Body of pancreas (tissue), 4 donors: ENCODE measurements around the gene NRCAM.

Source experiments
- POLR2A ChIP-seq, 3 donors: fragments of 450-650 bp; IDR thresholded peaks; one replicate each; pipeline ENCODE4 v1.6.1; 2016; ENCODE audit warnings: antibody characterized with exemption in 3 of 3, mild to moderate bottlenecking in 2 of 3
- TF ChIP-seq, protein P1 (sequence below), 7 experiments: fragments of 450-650 bp in 4 of 7; fragments of 200-600 bp in 3 of 7; sonication (generic) in 3 of 7; IDR thresholded peaks; one replicate each; pipeline ENCODE4 v1.5.1; 2016 to 2019; ENCODE audit warnings: antibody characterized with exemption in 7 of 7

- TF ChIP-seq, protein P1, sequence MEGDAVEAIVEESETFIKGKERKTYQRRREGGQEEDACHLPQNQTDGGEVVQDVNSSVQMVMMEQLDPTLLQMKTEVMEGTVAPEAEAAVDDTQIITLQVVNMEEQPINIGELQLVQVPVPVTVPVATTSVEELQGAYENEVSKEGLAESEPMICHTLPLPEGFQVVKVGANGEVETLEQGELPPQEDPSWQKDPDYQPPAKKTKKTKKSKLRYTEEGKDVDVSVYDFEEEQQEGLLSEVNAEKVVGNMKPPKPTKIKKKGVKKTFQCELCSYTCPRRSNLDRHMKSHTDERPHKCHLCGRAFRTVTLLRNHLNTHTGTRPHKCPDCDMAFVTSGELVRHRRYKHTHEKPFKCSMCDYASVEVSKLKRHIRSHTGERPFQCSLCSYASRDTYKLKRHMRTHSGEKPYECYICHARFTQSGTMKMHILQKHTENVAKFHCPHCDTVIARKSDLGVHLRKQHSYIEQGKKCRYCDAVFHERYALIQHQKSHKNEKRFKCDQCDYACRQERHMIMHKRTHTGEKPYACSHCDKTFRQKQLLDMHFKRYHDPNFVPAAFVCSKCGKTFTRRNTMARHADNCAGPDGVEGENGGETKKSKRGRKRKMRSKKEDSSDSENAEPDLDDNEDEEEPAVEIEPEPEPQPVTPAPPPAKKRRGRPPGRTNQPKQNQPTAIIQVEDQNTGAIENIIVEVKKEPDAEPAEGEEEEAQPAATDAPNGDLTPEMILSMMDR (IDR thresholded peaks at IDR 0.05): no peak
- TF ChIP-seq POLR2A (IDR thresholded peaks at IDR 0.05): no peak
These were observed 43.3 kb upstream of the NRCAM start for GRCh38 chr7:108499566-108499965.
